GM10266 (cell line): ENCODE measurements around the gene CENPQ.
"Not testable (repeated sequence)": the region's sequence is repeated elsewhere in the genome, so short reads cannot be mapped to it uniquely, and the experiment has no call there.

Source experiments
- DNase-seq: peaks from one replicate; pipeline ENCODE4 v3.0.0; 2012; ENCODE audit errors: extremely low spot score
- TF ChIP-seq, protein P1 (sequence below): IDR thresholded peaks from 2 replicates; pipeline ENCODE4 v1.5.1; 2012; ENCODE audit warnings: mild to moderate bottlenecking, low read depth; ENCODE audit not compliant: control insufficient read depth, insufficient read depth; ENCODE audit errors: missing control alignments

Gene CENPQ

DNA sequence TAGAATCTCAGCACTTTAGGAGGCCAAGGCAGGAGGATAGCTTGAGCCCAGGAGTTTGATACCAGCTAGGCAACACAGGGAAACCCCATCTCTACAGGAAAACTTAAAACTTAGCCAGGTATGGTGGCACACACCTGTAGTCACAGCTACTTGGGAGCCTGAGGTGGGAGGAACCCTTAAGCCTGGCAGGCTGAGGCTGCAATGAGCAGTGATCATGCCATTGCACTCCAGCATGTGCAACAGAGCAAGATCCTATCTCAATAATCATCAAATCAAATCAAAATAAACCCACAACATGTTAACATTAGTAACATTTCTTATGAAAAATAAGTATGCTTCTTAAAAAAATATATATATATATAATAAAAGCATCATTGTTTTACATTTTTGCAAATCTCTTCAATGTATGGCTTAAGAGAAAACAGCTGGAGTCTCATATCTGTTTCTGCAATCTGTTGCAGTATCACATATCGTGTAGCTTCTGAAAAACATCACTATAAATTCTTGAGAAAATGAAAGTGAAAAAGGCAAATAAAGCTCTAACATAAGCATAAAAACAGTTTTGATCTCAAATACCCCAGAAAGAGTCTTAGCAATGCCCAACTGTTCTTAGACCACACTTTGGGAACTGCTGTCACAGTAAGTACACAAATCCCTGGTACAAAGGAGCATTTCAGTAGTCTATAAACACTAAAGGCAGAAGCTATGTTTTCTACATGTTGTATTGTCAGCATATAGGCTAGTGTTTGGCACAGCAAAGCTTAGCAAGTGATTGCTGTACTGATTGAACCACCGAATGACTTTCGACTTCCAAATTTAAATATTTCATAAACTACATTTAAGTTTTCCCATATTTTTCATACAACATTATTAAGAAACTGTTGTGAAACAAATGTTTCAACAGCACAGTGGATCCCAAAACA lies 8.1 kb upstream of the CENPQ start:
- DNase-seq, result no peak
- TF ChIP-seq, protein P1, sequence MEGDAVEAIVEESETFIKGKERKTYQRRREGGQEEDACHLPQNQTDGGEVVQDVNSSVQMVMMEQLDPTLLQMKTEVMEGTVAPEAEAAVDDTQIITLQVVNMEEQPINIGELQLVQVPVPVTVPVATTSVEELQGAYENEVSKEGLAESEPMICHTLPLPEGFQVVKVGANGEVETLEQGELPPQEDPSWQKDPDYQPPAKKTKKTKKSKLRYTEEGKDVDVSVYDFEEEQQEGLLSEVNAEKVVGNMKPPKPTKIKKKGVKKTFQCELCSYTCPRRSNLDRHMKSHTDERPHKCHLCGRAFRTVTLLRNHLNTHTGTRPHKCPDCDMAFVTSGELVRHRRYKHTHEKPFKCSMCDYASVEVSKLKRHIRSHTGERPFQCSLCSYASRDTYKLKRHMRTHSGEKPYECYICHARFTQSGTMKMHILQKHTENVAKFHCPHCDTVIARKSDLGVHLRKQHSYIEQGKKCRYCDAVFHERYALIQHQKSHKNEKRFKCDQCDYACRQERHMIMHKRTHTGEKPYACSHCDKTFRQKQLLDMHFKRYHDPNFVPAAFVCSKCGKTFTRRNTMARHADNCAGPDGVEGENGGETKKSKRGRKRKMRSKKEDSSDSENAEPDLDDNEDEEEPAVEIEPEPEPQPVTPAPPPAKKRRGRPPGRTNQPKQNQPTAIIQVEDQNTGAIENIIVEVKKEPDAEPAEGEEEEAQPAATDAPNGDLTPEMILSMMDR, result no peak

DNA sequence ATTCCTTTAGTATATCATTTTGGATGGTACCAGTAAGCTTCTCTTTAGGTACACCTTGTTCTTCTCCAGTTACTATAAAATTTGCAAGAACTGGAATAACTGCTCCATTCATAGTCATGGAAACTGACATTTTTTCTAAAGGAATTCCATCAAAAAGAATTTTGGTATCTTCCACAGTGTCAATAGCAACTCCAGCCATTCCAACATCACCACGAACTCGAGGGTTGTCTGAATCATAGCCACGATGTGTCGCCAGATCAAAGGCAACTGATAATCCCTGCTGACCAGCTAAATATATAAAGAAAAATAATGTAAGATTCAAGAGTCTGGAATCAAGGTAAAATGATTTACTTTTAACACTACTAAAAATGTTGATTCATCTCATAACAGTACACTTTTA lies 5.4 kb upstream of the CENPQ start:
- no peak for DNase-seq

DNA sequence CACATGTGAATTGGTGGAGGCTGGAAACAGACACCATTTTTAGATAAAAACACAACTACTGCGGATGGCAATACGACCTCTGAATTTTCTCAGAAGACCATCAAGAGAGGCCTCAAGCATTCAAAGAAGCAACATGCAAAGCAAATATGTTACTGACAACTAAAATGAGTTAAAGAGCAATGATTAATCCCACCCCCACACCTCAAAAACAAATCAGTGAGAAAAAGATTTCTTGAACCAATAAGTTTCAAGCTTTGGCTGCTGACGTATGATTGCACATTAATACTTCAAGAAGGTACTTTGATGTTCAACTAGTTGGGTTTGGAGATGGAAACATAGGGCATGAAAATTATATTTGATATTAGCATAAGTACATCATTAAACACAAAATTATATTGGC lies 1.1 kb upstream of the CENPQ start:
- TF ChIP-seq, protein P1, result no peak
- no peak for DNase-seq

More for the DNA sequence above, 5.4 kb upstream of the CENPQ start:
- TF ChIP-seq, protein P1, result no peak

DNA sequence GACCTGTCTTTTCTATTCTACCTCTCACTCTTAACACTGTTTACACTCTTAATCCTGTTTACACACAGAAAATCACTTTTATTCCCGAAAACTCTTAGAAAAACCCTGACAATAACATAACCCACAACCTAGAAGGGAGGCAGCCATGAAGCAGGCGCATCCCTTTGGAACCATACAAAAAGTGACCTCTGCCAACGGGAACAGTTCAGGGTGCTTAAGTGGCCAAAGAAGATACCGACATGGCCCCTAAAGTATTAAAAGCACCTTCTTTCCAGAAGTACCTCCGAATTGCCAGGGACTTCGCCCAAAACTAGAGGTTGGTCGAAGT lies 607 bp upstream of the CENPQ start:
- TF ChIP-seq, protein P1, result no peak
- no peak for DNase-seq

DNA sequence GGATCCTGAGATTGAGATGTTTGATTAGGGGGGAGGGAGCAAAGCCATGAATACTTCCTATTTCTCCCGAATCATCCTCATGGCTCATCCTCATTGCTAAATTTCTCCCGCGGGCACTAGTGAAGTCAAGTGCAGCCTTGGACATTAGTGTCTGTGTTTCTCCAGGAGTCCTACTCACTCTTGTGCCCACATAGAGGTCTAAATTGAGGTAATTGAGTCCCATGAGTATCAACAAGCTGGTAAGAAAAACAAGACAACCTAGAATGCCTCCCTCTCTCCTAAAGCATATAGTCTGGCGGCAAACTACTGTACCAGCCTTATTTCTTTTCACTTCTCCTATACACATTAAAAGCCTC lies 420 bp downstream of the CENPQ start:
- TF ChIP-seq, protein P1, result no peak
- DNase-seq, result no peak

DNA sequence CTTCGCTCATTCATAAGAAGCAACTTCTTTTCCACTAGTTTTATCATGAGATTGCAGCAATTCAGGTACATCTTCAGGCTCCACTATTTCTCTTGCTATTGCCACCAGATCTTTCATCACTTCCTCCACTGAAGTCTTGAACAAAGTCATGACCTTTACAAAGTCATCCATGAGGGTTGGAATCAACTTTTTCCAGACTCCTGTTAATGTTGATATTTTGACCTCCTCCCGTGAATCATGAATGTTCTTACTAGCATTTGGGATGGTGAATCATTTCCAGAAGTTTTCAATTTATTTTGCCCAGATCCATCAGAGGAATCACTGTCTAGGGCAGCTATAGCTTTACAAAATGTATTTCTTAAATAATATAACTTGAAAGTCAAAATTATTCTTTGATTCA lies 1.5 kb downstream of the CENPQ start:
- no peak for DNase-seq
- TF ChIP-seq, protein P1, result no peak

DNA sequence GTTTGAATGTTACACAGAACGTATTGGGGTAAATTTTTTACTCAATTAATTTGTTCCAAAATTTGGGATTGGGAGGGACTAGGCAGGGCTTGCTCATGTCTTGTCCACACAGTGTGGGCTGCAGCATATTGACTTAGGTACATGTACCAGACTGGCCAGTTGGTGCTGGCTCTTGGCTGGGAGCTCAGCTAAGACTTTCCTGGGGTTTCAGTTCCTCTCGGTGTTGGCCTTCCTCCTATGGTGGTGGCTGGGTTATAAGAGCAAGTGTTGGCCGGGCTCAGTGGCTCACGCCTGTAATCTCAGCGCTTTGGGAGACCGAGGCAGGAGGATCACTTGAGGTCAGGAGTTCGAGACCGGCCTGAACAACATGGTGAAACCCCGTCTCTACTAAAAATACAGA lies 4.9 kb downstream of the CENPQ start:
- TF ChIP-seq, protein P1, result no peak
- no peak for DNase-seq

DNA sequence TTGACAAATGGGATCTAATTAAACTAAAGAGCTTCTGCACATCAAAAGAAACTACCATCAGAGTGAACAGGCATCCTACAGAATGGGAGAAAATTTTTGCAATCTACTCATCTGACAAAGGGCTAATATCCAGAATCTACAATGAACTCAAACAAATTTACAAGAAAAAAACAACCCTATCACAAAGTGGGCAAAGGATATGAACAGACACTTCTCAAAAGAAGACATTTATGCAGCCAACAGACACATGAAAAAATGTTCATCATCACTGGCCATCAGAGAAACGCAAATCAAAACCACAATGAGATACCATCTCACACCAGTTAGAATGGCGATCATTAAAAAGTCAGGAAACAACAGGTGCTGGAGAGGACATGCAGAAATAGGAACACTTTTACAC lies 13.4 kb downstream of the CENPQ start:
- DNase-seq, result not testable (repeated sequence)
